IPS-18a (cell line): ENCODE measurements around the gene VAC14.
"Not testable (repeated sequence)": the region's sequence is repeated elsewhere in the genome, so short reads cannot be mapped to it uniquely, and the experiment has no call there.

Experiments
- H3K27ac ChIP-seq: one replicate; pipeline ENCODE4 v1.5.1; 2013; ENCODE audit warnings: low read length
- H3K27me3 ChIP-seq: one replicate; pipeline ENCODE4 v1.6.1; 2013; ENCODE audit warnings: mild to moderate bottlenecking, low read length; ENCODE audit not compliant: control insufficient read depth, insufficient read depth
- H3K36me3 ChIP-seq: one replicate; pipeline ENCODE4 v1.6.1; 2013; ENCODE audit warnings: low read depth, low read length; ENCODE audit not compliant: control insufficient read depth
- H3K4me1 ChIP-seq: one replicate; pipeline ENCODE4 v1.6.1; 2013; ENCODE audit warnings: low read depth, low read length; ENCODE audit not compliant: control insufficient read depth
- H3K4me3 ChIP-seq: one replicate; pipeline ENCODE4 v1.5.1; 2013; ENCODE audit warnings: low read length
- H3K9ac ChIP-seq: one replicate; pipeline ENCODE4 v1.6.1; 2013; ENCODE audit warnings: mild to moderate bottlenecking, low read length, moderate library complexity
- H3K9me3 ChIP-seq: one replicate; pipeline ENCODE4 v1.6.1; 2013; ENCODE audit warnings: low read depth, low read length; ENCODE audit not compliant: control insufficient read depth

Gene VAC14

DNA sequence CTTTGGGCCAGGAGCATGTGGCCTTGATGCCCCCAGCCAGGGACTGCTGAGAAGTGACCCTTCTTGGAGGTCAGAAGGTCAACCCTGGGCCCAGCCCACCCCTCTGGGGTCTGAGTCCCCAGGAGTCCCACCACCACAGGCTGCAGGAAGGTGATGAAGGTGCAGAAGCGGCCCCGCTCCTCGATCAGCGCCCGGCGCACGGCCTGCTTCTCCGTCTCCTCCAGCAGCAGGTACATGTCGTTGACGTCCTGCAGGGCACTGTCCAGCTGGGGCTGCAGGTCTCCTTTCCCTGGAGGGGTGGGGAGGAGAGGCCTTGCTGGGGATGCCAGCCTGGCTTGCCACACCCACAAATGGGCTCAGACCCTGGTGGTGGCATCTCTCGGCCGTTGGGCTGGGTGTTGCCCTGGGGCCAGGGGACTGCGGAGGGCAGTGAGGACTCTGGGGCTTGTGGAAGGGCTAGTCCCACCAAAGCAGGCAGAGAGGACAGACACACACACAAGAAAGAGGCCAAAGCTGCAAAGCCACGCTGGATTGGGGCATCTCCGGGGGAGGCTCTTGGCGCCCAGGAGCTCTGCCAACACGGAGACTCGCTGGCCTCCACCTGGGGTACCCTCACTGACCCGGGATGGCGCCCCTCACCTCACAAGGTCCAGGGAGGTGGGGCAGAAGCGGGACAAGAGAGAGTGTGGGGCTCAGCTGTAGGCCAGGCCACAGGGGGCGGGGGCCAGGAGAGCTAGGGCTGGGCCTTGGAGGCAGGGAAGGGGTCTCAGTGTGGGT, 122.6 kb downstream of the VAC14 start:
- Histone ChIP-seq H3K4me1 (no peaks in the 10 kb centered on the region), H3K9ac (no peak overlapping the region), H3K27ac (no peak overlapping the region), H3K27me3 (no peaks in the 10 kb centered on the region), H3K36me3 (peaks cover 8% of the 10 kb centered on the region), H3K4me3 (no peak overlapping the region), H3K9me3 (no peaks in the 10 kb centered on the region)

DNA sequence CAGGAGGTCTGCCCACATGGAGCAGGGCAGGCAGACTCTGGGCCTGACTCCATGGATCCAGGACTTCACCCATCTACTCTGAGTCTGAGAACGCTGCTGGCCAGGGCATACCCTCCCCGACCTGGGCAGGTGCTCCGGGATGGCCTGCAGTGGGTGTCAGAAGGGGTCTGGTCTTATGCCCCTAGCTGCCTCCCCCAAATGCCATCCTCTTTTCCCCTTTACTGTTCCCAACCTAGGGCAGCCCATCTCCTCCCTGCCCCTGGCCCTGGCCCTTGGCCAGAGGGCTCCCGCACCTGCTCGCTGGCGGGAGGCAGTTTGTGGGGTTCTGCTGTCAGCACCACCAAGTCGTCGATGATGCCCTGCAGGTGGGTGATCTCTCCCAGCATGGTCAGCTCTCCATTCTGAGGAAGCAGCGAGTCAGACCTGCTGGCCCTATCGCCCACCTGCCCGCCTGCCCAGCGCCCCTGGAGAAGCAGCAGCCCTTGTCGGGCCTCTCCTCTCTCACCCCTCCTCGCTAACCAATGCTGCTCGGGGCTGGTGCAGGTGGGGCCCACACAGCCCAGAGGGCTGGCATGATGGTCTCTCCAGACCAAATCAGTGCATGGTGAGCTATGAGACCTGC, 123.3 kb downstream of the VAC14 start:
- Histone ChIP-seq H3K36me3 (peaks cover 10% of the 10 kb centered on the region), H3K27me3 (no peaks in the 10 kb centered on the region), H3K4me3 (no peak overlapping the region), H3K9me3 (no peaks in the 10 kb centered on the region), H3K4me1 (no peaks in the 10 kb centered on the region), H3K9ac (no peak overlapping the region), H3K27ac (no peak overlapping the region)

DNA sequence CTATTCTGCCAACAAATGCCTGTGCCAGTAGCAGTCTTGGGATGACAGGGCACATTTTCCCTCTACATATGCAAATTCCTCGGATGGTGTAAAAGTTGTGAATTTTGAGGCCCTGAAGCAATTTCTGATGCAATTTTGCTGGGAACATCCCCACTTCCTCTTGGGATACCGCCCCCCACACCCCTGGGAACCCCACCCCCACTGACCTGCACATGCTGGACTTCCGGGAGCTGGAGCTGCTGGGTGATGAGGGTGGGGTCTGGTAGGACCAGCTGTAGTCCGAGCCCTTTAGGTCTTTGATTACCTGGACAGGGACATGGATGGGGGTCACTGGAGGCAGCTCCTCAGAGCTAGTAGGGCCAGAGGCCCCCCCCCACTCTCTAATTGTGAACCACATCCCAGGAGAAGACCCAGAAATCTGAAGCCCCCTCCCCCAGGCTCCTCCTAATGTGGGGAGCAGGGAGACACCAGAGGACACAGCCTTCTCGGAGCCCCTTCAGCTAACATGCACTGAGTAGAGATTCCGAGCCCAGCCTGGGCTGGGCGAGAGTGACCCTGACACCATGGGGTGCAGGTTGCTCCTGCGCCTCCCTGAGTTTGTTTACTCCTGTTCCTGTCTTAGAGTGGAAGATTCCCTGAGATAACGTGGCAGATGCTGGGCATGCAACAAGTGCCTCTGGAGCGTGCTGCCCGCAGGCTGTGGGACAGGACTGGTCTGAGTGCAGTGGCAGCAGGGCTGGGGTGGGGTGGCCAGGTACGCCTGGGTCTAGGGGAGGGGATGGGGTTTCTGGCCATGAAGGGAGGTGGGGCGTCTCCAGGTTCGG, 124.1 kb downstream of the VAC14 start:
- H3K4me1 ChIP-seq: no peaks in the 10 kb centered on the region
- peaks cover 10% of the 10 kb centered on the region for H3K36me3 ChIP-seq
- H3K27me3 ChIP-seq: no peaks in the 10 kb centered on the region
- no peak overlapping the region for H3K4me3 ChIP-seq
- H3K9me3 ChIP-seq: no peaks in the 10 kb centered on the region
- no peak overlapping the region for H3K9ac ChIP-seq
- no peak overlapping the region for H3K27ac ChIP-seq

DNA sequence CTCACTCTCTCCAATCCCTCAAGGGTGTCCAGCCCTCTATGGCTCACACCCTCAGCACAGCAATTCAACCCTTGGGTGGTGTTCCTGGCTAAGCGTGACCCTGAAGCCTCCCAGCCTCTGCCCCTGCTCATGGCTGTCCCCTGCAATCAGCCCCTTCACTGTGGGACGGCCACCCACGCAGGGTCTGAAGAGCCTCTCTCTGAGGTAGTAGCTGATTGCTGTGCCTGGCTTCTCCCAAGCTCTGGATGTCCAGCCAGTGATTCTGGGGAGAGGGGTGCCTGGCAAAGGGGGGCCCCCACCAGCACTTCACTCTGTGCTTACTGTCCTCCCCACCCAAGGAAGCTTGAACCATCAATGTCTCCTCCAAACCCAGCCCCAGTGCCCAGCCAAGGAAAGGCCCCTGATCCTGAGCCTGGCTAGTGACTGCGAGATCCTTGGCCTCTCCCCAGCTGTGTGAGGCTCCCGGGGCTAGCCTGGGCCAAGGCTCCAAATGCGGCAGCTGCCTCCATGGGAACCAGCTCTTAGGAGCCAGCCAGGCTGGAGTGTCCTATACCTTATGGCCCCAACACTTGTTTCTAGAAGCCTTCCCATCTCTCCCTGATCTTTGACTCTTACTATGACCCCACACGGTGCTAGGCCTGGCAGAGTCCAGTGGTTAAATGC, 125.0 kb downstream of the VAC14 start:
- no peak overlapping the region for H3K9ac ChIP-seq
- no peak overlapping the region for H3K4me3 ChIP-seq
- no peaks in the 10 kb centered on the region for H3K9me3 ChIP-seq
- H3K27ac ChIP-seq: no peak overlapping the region
- H3K4me1 ChIP-seq: no peaks in the 10 kb centered on the region
- no peaks in the 10 kb centered on the region for H3K27me3 ChIP-seq
- H3K36me3 ChIP-seq: peaks cover 10% of the 10 kb centered on the region

DNA sequence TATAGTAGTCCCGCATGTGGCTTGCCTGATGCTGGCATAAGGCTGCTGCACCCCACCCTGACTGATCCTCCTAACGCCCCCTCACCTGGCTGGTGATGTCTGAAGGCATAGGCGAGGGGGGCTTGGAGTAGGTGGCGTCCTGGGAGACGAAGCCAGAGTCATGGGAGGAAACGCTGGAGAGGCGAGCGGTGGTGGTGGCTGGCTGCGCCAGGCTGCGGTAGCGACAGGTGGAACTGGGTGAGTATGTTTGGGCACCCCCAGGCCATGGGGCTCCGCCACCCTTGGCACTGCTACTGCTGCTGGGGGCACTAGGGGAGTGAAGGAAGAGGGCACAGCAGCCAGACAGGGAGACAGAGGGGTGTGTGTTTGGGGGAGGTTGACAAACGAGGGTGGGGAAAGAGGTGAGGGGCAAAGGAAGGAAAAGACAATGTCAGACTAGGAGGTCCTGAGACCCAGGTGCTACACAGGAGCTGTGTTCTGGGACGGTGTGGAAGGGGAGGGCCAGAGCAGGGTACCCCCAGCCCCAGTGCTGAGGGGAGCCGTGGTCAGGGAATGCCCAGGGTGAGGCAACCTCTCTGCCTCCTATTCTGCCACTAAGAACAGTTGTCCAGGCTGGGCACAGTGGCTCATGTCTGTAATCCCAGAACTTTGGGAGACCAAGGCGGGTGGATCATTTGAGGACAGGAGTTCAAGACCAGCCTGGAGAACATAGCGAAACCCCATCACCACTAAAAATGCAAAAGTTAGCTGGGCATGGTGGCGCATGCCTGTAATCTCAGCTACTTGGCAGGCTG, 126.5 kb downstream of the VAC14 start:
- H3K4me3 ChIP-seq: no peak overlapping the region
- no peaks in the 10 kb centered on the region for H3K9me3 ChIP-seq
- no peak overlapping the region for H3K9ac ChIP-seq
- H3K27me3 ChIP-seq: no peaks in the 10 kb centered on the region
- H3K36me3 ChIP-seq: peaks cover 15% of the 10 kb centered on the region
- H3K4me1 ChIP-seq: no peaks in the 10 kb centered on the region
- no peak overlapping the region for H3K27ac ChIP-seq

DNA sequence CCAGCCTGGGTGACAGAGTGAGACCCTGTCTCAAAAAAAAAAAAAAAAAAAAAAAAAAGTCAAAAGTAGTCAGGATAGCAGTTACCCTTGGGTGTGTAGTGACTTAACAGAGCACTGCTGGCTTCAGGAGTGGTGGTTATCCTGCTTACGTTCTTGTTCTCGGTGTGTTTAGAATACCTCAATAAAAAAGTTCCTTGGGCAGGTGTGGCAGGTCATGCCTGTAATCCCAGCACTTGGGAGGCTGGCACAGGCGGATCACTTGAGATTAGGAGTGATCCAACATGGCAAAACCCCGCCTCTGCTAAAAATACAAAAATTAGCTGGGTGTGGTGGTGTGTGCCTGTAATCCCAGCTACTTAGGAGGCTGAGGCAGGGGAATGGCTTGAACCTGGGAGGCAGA, 130.0 kb downstream of the VAC14 start:
- H3K36me3 ChIP-seq: peaks cover 10% of the 10 kb centered on the region
- not testable (repeated sequence) for H3K4me1 ChIP-seq, H3K27me3 ChIP-seq

DNA sequence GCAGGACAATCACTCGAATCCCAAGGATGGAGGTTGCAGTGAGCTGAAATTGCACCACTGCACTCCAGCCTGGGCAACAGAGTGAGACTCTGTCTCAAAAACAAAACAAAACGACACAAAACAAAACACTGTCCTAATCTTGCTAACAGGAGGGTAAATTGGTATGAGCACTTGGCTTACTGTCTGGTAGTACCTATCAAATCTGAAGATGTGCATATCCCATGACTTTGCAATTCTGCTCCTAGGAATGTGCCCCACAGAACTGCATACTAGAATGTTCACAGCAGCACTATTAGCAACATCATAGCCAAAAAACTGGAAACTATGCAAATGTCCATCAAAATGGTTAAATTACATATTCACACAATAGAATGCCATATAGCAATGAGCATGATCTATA, 130.8 kb downstream of the VAC14 start:
- no peak overlapping the region for H3K9ac ChIP-seq
- H3K4me3 ChIP-seq: no peak overlapping the region
- H3K27ac ChIP-seq: no peak overlapping the region
- no peaks in the 10 kb centered on the region for H3K4me1 ChIP-seq
- peaks cover 8% of the 10 kb centered on the region for H3K36me3 ChIP-seq
- no peaks in the 10 kb centered on the region for H3K27me3 ChIP-seq
- no peaks in the 10 kb centered on the region for H3K9me3 ChIP-seq

More for the DNA sequence above, 130.0 kb downstream of the VAC14 start:
- not testable (repeated sequence) for H3K27ac ChIP-seq, H3K9ac ChIP-seq, H3K4me3 ChIP-seq, H3K9me3 ChIP-seq

DNA sequence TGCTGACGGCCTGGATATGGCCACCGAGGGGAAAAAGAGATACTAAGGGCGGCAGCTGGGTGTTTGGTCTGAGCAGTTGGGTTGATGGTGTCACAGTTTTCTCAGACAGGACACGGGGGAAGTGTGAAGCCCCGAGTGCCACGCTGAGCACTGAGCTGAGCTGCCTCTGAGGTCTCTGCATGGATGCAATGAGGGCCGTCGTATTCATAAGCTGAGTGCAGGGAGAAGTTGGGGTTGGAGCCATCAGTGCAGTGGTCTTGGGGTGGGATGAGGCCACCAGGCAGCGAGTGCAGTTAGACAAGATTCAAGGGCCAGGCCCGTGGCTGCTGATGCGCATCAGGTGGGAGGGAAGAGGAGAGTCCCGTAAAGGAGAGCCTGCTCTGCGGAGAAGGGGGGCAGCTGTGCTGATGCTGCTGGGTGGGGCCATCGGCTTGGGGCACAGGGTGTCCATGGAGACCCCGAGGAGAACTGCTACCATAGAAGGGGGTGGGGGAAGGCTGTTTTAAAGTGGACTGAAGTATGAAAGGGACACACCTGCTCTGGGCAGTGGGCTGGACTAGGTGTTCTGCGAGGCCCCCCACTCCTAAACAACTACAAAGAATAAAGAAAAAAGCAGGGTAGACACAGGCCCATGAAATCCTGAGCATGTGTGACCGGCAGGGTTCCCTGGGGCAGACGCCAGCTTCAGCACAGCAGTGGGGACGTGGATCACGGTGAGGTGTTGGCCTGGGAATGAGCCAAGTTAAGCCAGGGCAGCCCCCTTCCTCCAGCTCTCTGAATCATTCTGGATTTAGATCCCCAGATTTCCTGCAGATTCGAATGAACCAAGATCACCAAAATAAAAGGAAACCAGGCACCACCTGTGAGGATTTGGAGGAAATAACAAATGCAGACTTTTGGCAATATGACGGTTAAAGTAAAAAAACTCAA, 134.9 kb downstream of the VAC14 start:
- Histone ChIP-seq H3K9ac (no peak overlapping the region), H3K27me3 (no peaks in the 10 kb centered on the region), H3K4me3 (no peak overlapping the region), H3K9me3 (no peaks in the 10 kb centered on the region), H3K27ac (no peak overlapping the region), H3K36me3 (peaks cover 8% of the 10 kb centered on the region), H3K4me1 (no peaks in the 10 kb centered on the region)

DNA sequence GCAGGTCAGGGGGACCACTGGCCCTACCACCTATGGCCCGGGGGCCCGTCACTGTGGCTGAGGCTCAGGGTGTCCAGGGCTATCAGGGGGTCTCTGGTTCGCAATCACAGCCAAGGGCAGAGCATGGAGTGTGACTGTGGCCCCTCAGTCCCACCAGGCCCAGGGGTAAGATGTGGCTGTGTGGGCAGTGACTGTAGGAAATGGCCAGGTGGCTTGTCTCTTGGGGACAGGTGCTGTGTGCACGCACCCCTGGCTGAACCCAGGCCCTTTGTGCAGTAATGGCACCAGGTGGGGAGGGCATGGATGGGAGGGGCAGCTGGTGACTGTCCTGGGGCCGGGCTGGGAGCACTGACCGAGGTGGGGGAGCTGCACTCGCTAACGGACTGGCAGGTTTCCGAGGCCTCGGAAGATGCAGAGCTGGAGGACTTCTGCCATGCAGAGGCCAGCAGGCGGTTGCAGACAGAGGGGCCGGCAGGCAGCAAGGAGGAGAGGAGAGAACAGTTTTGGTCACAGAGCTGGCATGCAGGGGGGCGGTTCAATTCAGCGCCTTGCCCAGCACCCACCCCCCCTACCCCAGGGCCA, 135.8 kb downstream of the VAC14 start:
- Histone ChIP-seq H3K9me3 (no peaks in the 10 kb centered on the region), H3K36me3 (peaks cover 4% of the 10 kb centered on the region), H3K4me1 (no peaks in the 10 kb centered on the region), H3K9ac (no peak overlapping the region), H3K27me3 (no peaks in the 10 kb centered on the region), H3K4me3 (no peak overlapping the region), H3K27ac (no peak overlapping the region)
